H1 (cell line): ENCODE data around the gene RXRA. TPM values are rescaled to one million over a fixed set of nuclear protein-coding genes. Genes with fewer than 3 reads are reported as not detected.

Source experiments
- CTCF ChIA-PET: fragments of 300-600 bp; sonication (Branson Sonifier 250); formaldehyde crosslinking; loops from one replicate; lab custom pipeline; 2021; ENCODE audit not compliant: partially characterized antibody; lab: Charles Lee
- POLR2A ChIA-PET: fragments of 300-600 bp; sonication (Branson Sonifier 250); formaldehyde crosslinking; loops from one replicate; lab custom pipeline; 2021; ENCODE audit warnings: inconsistent platforms; ENCODE audit not compliant: partially characterized antibody; lab: Charles Lee
- DNase-seq, 2 experiments: peaks; one replicate each; pipeline versions ENCODE4 v3.0.0 to v3.0.0-alpha.2; 2010 to 2022; ENCODE audit warnings: low spot score in 2 of 2, low read depth in 1 of 2, mixed read lengths in 1 of 2
- FAIRE-seq: peaks from 2 replicates; lab custom pipeline; 2011; peaks lifted over from hg19 to GRCh38; lab: Jason Lieb, UNC
- H2AFZ ChIP-seq: 2 replicates; pipeline ENCODE4 v1.8.1; 2012; ENCODE audit warnings: low read length, inconsistent platforms
- H2AK5ac ChIP-seq: 2 replicates; pipeline ENCODE4 v1.6.1; 2013; ENCODE audit warnings: low read depth, low read length
- H2BK120ac ChIP-seq: replicated peaks from 2 replicates; pipeline ENCODE3; 2013; ENCODE audit warnings: low read depth, low read length, inconsistent platforms
- H2BK12ac ChIP-seq: 2 replicates; pipeline ENCODE4 v1.6.1; 2013; ENCODE audit warnings: low read depth, low read length
- H2BK15ac ChIP-seq: 2 replicates; pipeline ENCODE4 v1.6.1; 2013; ENCODE audit warnings: low read length
- H2BK20ac ChIP-seq: 2 replicates; pipeline ENCODE4 v1.6.1; 2013; ENCODE audit warnings: low read length
- H2BK5ac ChIP-seq: 2 replicates; pipeline ENCODE4 v1.6.1; 2013; ENCODE audit warnings: low read depth, low read length
- H3K14ac ChIP-seq: 2 replicates; pipeline ENCODE4 v1.6.1; 2013; ENCODE audit warnings: inconsistent platforms; ENCODE audit not compliant: insufficient read length
- H3K18ac ChIP-seq: 2 replicates; pipeline ENCODE4 v1.6.1; 2013; ENCODE audit warnings: low read length; ENCODE audit errors: extremely low read depth
- H3K23ac ChIP-seq: 2 replicates; pipeline ENCODE4 v1.6.1; 2013; ENCODE audit warnings: inconsistent platforms; ENCODE audit not compliant: insufficient read length
- H3K23me2 ChIP-seq: 2 replicates; pipeline ENCODE4 v1.6.1; 2013; ENCODE audit warnings: low read depth, low read length
- H3K27ac ChIP-seq: 2 replicates; pipeline ENCODE4 v1.6.1; 2011; ENCODE audit warnings: low read depth, low read length, inconsistent platforms
- H3K27me3 ChIP-seq, 4 experiments: replicated peaks in 1 of 4; 1 replicate in 1 of 4; 2 replicates in 3 of 4; pipeline versions ENCODE4 v1.6.1 to v1.8.1; 2011 to 2013; ENCODE audit warnings: low read length in 3 of 4, mild to moderate bottlenecking in 3 of 4, inconsistent platforms in 2 of 4, mixed read lengths in 2 of 4, moderate library complexity in 1 of 4; ENCODE audit not compliant: control insufficient read depth in 3 of 4, insufficient read depth in 3 of 4; ENCODE audit errors: extremely low read depth in 1 of 4
- H3K36me3 ChIP-seq, 4 experiments: 2 replicates each; pipeline versions ENCODE4 v1.6.1 to v1.8.1; 2011 to 2013; ENCODE audit warnings: mild to moderate bottlenecking in 4 of 4, low read length in 3 of 4, moderate library complexity in 2 of 4, control low read depth in 1 of 4, inconsistent platforms in 1 of 4; ENCODE audit not compliant: insufficient read depth in 4 of 4, control insufficient read depth in 2 of 4
- H3K4ac ChIP-seq: replicated peaks from 2 replicates; pipeline ENCODE3; 2013; ENCODE audit warnings: low read length, low read depth, mixed read lengths, inconsistent platforms; ENCODE audit not compliant: insufficient read length
- H3K4me1 ChIP-seq, 4 experiments: replicated peaks in 1 of 4; 1 replicate in 1 of 4; 2 replicates in 3 of 4; pipeline versions ENCODE4 v1.6.1 to v1.8.1; 2011 to 2013; ENCODE audit warnings: low read length in 3 of 4, inconsistent platforms in 2 of 4, mixed read lengths in 1 of 4; ENCODE audit not compliant: insufficient read depth in 4 of 4, control insufficient read depth in 3 of 4
- H3K4me2 ChIP-seq, 2 experiments: 2 replicates each; pipeline versions ENCODE4 v1.6.1 to v1.8.1; 2011 to 2013; ENCODE audit warnings: low read depth in 2 of 2, low read length in 2 of 2, control low read depth in 1 of 2, inconsistent platforms in 1 of 2, mild to moderate bottlenecking in 1 of 2; ENCODE audit not compliant: insufficient read depth in 1 of 2
- H3K4me3 ChIP-seq, 4 experiments: fragments of 200-600, 300-600 bp in 1 of 4; sonication (generic), shearing (Covaris generic), sonication (Bioruptor Twin) in 1 of 4; 2 replicates each; pipeline versions ENCODE4 v1.5.1 to v1.8.1; 2011 to 2016; ENCODE audit warnings: low read length in 4 of 4, low read depth in 3 of 4, control low read depth in 2 of 4, inconsistent platforms in 2 of 4, mild to moderate bottlenecking in 2 of 4, mixed read lengths in 1 of 4, moderate library complexity in 1 of 4; ENCODE audit not compliant: insufficient read depth in 2 of 4; ENCODE audit errors: extremely low read depth in 1 of 4
- H3K56ac ChIP-seq: replicated peaks from 2 replicates; pipeline ENCODE3; 2013; ENCODE audit warnings: low read depth, mild to moderate bottlenecking, mixed read lengths, low read length, inconsistent platforms; ENCODE audit not compliant: insufficient read length
- H3K79me1 ChIP-seq: 2 replicates; pipeline ENCODE4 v1.6.1; 2013; ENCODE audit warnings: low read depth, low read length, control low read depth
- H3K79me2 ChIP-seq, 2 experiments: 2 replicates each; pipeline versions ENCODE4 v1.6.1 to v1.8.1; 2012 to 2013; ENCODE audit warnings: low read length in 2 of 2, mild to moderate bottlenecking in 2 of 2, inconsistent platforms in 1 of 2; ENCODE audit not compliant: insufficient read depth in 2 of 2, control insufficient read depth in 1 of 2
- H3K9ac ChIP-seq, 4 experiments: replicated peaks in 1 of 4; 1 replicate in 1 of 4; 2 replicates in 3 of 4; pipeline versions ENCODE4 v1.6.1 to v1.8.1; 2011 to 2013; ENCODE audit warnings: low read depth in 3 of 4, low read length in 3 of 4, control low read depth in 2 of 4, mild to moderate bottlenecking in 2 of 4, moderate library complexity in 2 of 4, inconsistent platforms in 1 of 4; ENCODE audit errors: extremely low read depth in 1 of 4
- H3K9me3 ChIP-seq, 2 experiments: 2 replicates each; pipeline versions ENCODE4 v1.6.1 to v1.8.1; 2012 to 2013; ENCODE audit warnings: mild to moderate bottlenecking in 2 of 2, moderate library complexity in 2 of 2, control low read depth in 1 of 2, inconsistent platforms in 1 of 2, low read depth in 1 of 2, low read length in 1 of 2, mixed read lengths in 1 of 2; ENCODE audit not compliant: insufficient read depth in 2 of 2
- H4K20me1 ChIP-seq, 2 experiments: replicated peaks in 1 of 2; 2 replicates each; pipeline versions ENCODE3 to v1.8.1; 2011 to 2013; ENCODE audit warnings: inconsistent platforms in 2 of 2, low read length in 2 of 2, mild to moderate bottlenecking in 1 of 2; ENCODE audit not compliant: insufficient read depth in 2 of 2, control insufficient read depth in 1 of 2
- H4K5ac ChIP-seq: 2 replicates; pipeline ENCODE4 v1.6.1; 2013; ENCODE audit warnings: low read length, low read depth, mixed read lengths, inconsistent platforms; ENCODE audit not compliant: insufficient read length
- H4K8ac ChIP-seq: 2 replicates; pipeline ENCODE4 v1.8.0; 2013; ENCODE audit warnings: mild to moderate bottlenecking, moderate library complexity, low read length, inconsistent platforms; ENCODE audit not compliant: insufficient read depth; ENCODE audit errors: extremely low read depth
- H4K91ac ChIP-seq: replicated peaks from 2 replicates; pipeline ENCODE3; 2013; ENCODE audit warnings: low read length, mixed read lengths, inconsistent platforms; ENCODE audit not compliant: insufficient read length
- CTBP2 ChIP-seq: IDR thresholded peaks from 2 replicates; pipeline ENCODE4 v1.7.0; 2011; ENCODE audit warnings: borderline replicate concordance, mild to moderate bottlenecking, moderate library complexity, mixed read lengths, low read length; ENCODE audit not compliant: insufficient read depth, insufficient read length
- POLR2A ChIP-seq, 2 experiments: IDR thresholded peaks; 1 replicate in 1 of 2; 2 replicates in 1 of 2; pipeline ENCODE4 v1.6.1; 2011; ENCODE audit warnings: low read depth in 2 of 2, low read length in 2 of 2, mild to moderate bottlenecking in 2 of 2; ENCODE audit errors: control extremely low read depth in 1 of 2
- POU5F1 ChIP-seq: IDR thresholded peaks from 2 replicates; pipeline ENCODE4 v1.6.1; 2011; ENCODE audit warnings: low read depth, mild to moderate bottlenecking, low read length, moderate library complexity
- WGBS, 2 experiments: shearing (Covaris generic) in 1 of 2; methylation state at CpG; one replicate each; pipeline versions ENCODE4 v1.1.6 to v1.1.7; 2013 to 2015; ENCODE audit warnings: low lambda C conversion rate in 2 of 2, mixed read lengths in 2 of 2, inconsistent platforms in 1 of 2, low coverage in 1 of 2, missing lambda C conversion rate in 1 of 2; ENCODE audit not compliant: insufficient replicate concordance in 2 of 2, insufficient coverage in 1 of 2, insufficient read length in 1 of 2; ENCODE audit errors: extremely low coverage in 1 of 2, missing lambda C conversion rate in 1 of 2; 5-methylcytosine and 5-hydroxymethylcytosine counted together
- polyA plus RNA-seq, 7 experiments: library from polyadenylated mRNA; depleted of rRNA in 3 of 7; stranded (reverse) in 5 of 7; unstranded in 2 of 7; fragments of >200 nt in 5 of 7; fragments of 200-250 nt in 2 of 7; gene quantifications; 1 replicate in 5 of 7; 2 replicates in 1 of 7; 4 replicates in 1 of 7; pipeline versions ENCODE4 v1.2.1 to v1.2.3, GENCODE V29; 2011 to 2013; ENCODE audit warnings: missing spikeins in 2 of 7, mixed read lengths in 2 of 7
- total RNA-seq: library from RNA; stranded (reverse); fragmentation: NEBNext Ultra II Directional; extraction: Animal tissue kit (Norgen Biotek cat#: 25700); gene quantifications from 2 replicates; pipeline ENCODE4 v1.2.1, GENCODE V29; 2021

RXRA gene
- total and polyA plus RNA-seq, 2 of the 8 experiments (the other 6 are each of a cell fraction or from before 2014, with no cell fraction given): 9.8 to 29.4 TPM

- 85% methylated on average over 2 of the region's 2 CpGs; no CpG with 5 or more reads in 1 of the 2 experiments for WGBS, 2 experiments
- H3K79me2 ChIP-seq: no peaks in the 10 kb centered on the region
- no peak overlapping the region for H4K91ac ChIP-seq
- H2BK15ac ChIP-seq: no peak overlapping the region
- no peaks in the 10 kb centered on the region for H3K23me2 ChIP-seq
- no peaks in the 10 kb centered on the region; a peak in 1 of 7 replicates for H3K4me1 ChIP-seq
- no peak overlapping the region for H2BK120ac ChIP-seq
- no peak overlapping the region for H3K27ac ChIP-seq
- no peaks in the 10 kb centered on the region for H3K27me3 ChIP-seq
- H3K23ac ChIP-seq: no peak overlapping the region
- no peaks in the 10 kb centered on the region for H3K79me1 ChIP-seq
- H4K8ac ChIP-seq: no peak overlapping the region; the same call in 1 of the 2 replicates
- no peak overlapping the region for H2AK5ac ChIP-seq
- CTCF ChIA-PET: interaction anchor here (0.6 to 3.4 kb wide), 29 partner anchors 9 to 414 kb away, joined by 3 to 53 read pairs (median 6); no protein-coding TSS in a partner anchor
- no peak overlapping the region for H3K18ac ChIP-seq
- no peak overlapping the region for H3K4ac ChIP-seq
- H4K20me1 ChIP-seq: peaks cover 0 to 5% of the 10 kb centered on the region in 2 experiments
- H4K5ac ChIP-seq: no peak overlapping the region
- no peak for FAIRE-seq
- H2BK5ac ChIP-seq: no peak overlapping the region
- H3K14ac ChIP-seq: no peak overlapping the region
- no peak overlapping the region for H3K4me3 ChIP-seq
- no peak overlapping the region for H3K9ac ChIP-seq
- no peak overlapping the region for H2BK20ac ChIP-seq
- no peak for TF ChIP-seq CTBP2
- TF ChIP-seq POU5F1: no peak
- TF ChIP-seq POLR2A (IDR thresholded peaks at IDR 0.05; ENCODE audit: control extremely low read depth in 1 of 2, low read depth in 2 of 2, low read length in 2 of 2): no peak
- no peak overlapping the region for H2BK12ac ChIP-seq
- DNase-seq: no peak
- no peak overlapping the region for H3K56ac ChIP-seq
- no peak overlapping the region for H3K4me2 ChIP-seq
- H3K9me3 ChIP-seq: peaks cover 17 to 27% of the 10 kb centered on the region in 2 experiments
- no peak overlapping the region for H2AFZ ChIP-seq
- POLR2A ChIA-PET: no interaction called here
- no peaks in the 10 kb centered on the region for H3K36me3 ChIP-seq
These were observed 117.7 kb downstream of the RXRA start for GRCh38 chr9:134444038-134444315.
